ENCODE results near the gene CCL4.
"Not testable (repeated sequence)": the region's sequence is repeated elsewhere in the genome, so short reads cannot be mapped to it uniquely, and the experiment has no call there.

CCL4 gene
- total RNA-seq = 0.24 to 356 reads per million in 2 experiments

DNA sequence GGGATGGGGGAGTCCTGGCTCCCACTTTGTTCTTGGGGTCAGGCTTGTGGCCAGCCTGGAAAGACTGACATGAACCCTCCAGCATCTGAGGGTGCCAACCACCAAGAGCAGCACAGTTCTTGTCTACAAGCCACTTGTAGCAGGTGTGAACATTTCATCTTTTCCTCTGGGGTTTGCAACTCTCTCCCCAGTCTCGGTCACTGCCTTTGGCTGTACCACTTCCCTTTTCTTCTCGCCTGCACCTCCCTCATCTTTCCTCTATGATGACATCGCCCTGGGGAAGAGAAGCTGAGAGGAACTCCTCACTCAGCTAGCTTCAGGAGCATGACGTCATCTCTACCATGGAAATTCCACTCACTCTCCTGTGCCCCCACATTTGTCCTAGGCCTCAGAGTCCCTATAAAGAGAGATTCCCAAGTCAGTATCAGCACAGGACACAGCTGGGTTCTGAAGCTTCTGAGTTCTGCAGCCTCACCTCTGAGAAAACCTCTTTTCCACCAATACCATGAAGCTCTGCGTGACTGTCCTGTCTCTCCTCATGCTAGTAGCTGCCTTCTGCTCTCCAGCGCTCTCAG, at the start of gene CCL4:
TSS of gene CCL4 (plus strand) at position 427 of the 575 bp plus-strand sequence. CDS start at position 506, 79 bp downstream.
- not testable (repeated sequence) for DNase-seq (ENCODE audit: low read depth)

DNA sequence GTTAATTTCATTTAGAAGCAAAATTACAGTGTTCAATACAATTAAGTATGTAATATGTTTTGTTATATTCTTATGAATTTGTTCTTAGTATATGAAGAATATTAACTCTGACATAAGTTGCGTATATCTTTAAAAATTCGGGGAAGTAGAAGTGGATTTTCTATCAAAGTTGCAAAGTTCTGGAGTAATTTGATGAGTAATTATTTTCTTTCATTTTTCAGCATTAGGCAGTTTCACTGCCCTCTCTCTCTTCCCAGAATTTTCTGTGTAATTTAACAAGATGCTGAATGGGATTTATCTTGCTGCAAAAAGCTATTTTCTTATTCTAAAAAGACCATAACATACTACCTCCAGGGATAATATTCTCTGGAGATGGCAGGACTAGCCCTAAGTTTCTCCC, 48.5 kb upstream of the CCL4 start:
- DNase-seq (ENCODE audit: low read depth) = no peak

- DNase-seq (ENCODE audit: low read depth) = no peak
These were observed 47.6 kb upstream of the CCL4 start for GRCh38 chr17:36055921-36056520.

- no peak for DNase-seq (ENCODE audit: low read depth)
These were observed 45.7 kb upstream of the CCL4 start for GRCh38 chr17:36057911-36058310.

DNA sequence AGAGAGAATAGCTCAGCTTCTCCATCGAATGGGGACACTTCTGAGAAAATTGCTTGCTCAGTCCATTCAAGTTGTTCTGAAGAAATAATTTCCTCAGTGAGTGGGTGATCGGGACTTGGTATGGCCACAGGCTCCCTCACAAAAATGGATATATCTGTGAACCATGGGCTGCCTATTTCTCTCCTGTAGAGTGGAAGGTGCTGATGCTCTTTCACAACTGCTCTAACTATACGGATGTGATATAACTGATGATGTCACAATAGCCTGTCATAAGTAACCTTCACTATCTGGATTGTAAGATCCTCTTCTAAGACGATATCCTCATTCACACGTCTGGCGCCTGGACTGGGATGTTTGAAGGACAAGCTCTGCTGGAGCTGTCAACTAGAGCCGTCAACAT, 44.2 kb upstream of the CCL4 start:
- DNase-seq (ENCODE audit: low read depth) = no peak

GRCh38 chr17:36060816-36061215, 42.8 kb upstream of the CCL4 start:
- no peak for DNase-seq (ENCODE audit: low read depth)

- no peak for DNase-seq (ENCODE audit: low read depth)
These were observed 39.7 kb upstream of the CCL4 start, which contains the start of gene CCL18 for GRCh38 chr17:36063786-36064541. Gene CCL18 (plus strand): TSS chr17:36064272. CDS start chr17:36064343, 71 bp downstream.

- DNase-seq (ENCODE audit: low read depth) = no peak
These were observed 37.2 kb upstream of the CCL4 start for GRCh38 chr17:36066365-36066985.

GRCh38 chr17:36068524-36068923, 35.1 kb upstream of the CCL4 start:
- no peak for DNase-seq (ENCODE audit: low read depth)

- DNase-seq (ENCODE audit: low read depth) = no peak
These were observed 34.5 kb upstream of the CCL4 start for GRCh38 chr17:36069136-36069535.

DNA sequence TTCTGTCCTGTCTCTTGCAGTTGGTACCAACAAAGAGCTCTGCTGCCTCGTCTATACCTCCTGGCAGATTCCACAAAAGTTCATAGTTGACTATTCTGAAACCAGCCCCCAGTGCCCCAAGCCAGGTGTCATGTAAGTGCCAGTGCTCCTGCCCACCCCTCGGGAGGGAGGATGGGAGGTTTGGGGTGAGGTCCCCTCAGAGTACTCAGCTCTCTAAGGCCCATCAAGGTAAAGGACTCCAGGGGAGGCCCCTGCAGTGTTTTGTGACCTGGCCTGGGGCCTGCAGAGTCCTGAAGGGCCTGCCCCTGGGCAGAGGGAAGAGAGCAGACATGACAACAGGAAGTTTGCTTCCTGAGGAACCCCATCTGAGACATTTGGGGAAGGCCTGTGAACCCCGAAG, 33.2 kb upstream of the CCL4 start:
- DNase-seq (ENCODE audit: low read depth) = no peak

DNA sequence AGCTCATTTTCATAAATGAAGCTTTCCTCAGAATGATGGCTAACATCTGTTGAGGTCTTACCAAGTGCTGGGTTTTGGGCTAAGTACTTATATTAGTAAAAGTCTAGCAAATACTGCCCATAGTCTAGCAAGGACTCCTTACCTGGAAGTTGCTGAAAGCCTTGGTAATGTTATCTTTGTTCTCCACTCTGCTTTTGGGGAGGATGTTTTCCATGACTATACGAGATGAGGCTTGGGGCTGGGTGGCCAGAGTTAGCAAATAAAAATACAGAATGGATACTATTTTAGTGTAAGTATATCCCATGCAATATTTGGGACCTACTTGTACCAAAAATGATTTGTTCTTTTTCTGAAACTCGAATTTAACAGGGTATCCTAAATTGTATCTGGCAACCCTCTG, 31.9 kb upstream of the CCL4 start:
- DNase-seq (ENCODE audit: low read depth) = no peak

DNA sequence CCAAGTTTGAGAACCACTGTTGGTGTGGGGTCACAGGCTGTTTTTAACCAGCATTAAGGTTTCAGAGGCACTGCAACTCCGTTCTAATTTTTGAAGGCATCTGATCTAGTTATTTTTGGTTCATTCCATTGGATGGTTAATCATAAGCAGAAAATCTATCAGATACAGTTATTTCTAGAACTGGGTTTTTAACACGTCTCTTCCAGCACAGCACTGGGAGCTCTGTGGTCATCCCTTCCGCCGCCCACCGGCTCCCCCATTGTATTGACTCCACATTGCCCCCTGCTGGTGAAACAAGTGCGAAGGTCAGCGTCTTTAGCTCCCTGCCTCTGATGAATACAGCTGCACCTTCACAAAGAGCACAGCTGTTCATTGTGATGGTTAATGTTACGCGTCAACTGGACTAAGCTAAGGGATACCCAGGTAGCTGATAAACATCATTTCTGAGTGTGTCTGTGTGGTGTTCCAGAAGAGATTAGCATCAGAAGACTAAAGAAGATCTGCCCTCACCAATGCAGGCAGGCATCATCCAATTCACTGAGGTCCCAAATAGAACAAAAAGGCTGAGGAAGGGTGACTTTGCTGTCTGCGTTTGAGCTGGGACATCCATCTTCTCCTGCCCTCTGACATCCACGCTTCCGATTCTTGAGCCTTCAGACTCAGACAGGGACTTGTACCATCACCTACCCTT, 31.1 kb upstream of the CCL4 start:
- peak; percentile 10 for DNase-seq (ENCODE audit: low read depth)

- DNase-seq (ENCODE audit: low read depth) = no peak
These were observed 29.3 kb upstream of the CCL4 start for GRCh38 chr17:36074365-36074764.

GRCh38 chr17:36081681-36082471, 21.8 kb upstream of the CCL4 start:
- DNase-seq (ENCODE audit: low read depth) = not testable (repeated sequence)

DNA sequence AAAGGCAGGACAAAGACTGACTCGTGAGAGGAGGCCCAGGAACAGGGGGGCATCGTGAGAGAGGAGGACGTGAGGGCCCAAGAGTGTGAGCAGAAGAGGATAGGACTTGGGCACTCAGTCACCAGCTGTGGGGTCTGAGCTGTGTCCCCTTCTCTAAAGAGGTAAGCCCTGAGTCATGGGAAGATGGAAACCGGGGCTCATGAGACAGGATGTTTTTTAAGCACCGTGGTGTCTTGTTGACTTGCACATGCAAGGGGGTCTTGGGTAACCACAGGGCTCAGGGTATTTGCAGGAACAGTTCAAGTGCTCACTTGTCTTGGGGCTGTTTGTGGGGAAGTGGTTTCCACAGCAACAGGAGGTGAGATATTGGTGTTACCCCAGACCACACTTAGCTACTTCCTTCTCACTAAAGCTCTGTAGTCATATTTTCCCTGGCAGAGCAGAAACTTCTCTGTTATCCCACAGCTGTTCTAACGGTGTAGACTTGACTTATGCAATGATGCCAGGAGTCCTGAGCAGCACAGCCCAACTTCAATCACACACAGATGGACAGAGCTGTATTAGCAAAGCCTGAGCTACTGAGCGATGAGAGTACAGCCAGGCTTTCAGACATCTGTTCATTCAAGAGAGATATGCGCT, 21.0 kb upstream of the CCL4 start:
- not testable (repeated sequence) for DNase-seq (ENCODE audit: low read depth)

DNA sequence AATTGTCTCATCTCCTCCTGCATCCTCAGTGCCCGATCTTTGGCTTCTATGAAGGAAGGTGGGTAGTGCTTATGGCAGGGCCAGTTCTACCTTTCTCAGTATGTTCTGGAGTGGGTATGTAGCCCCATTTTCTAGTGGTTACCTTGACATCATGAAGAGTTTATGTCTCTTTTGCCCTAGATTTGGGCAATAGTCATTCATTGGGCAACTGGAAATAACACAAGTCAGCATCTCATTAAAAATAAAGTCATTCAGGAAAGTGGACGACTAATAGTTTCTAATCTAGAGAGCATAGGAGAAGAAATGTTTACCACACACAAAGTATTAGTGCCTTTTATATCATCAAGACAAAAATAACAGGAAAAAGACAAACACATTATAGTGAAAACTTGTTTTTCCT, 19.9 kb upstream of the CCL4 start:
- DNase-seq (ENCODE audit: low read depth) = not testable (repeated sequence)

GRCh38 chr17:36085765-36086164, 17.9 kb upstream of the CCL4 start:
- no peak for DNase-seq (ENCODE audit: low read depth)

DNA sequence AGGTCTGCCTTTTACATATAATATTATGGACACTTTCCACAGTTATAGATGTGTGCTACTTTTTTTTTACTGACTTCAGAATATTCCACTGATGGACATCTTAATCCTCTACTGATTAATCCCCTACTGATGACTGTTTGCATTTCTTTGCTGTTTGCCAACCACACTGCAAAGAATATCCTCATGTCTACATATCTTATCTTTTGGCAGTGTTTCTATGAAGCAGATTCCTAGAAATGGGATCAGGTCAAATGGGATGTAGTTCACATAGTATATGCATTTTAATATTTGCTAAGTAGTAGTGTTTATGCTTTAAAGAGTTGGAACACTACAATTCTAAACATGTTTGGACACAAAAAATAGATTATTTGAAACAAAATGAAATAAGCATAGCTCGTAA, 16.8 kb upstream of the CCL4 start:
- no peak for DNase-seq (ENCODE audit: low read depth)

DNA sequence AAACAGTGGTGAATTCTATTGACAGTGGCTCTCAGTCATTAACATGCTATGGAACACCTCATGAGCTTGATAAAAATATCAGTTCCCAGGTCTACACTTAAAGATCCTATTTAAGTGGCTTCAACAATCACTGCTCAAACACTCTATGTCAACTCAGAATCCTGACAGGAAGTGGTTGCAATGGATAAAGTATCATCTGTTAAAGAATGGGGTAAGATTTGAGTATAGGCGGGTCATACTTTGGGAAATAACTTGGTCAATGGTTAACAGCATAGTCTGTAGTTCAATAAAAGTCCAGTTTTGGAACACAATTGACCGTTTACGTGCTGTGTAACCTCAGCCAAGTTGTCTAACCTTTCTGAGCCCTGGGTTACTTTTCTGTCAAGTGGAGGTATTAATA, 16.2 kb upstream of the CCL4 start:
- DNase-seq (ENCODE audit: low read depth) = not testable (repeated sequence)
